Measurements from ENCODE around the gene ZBED4. TPM values are rescaled to one million over a fixed set of nuclear protein-coding genes. Genes with fewer than 3 reads are reported as not detected.

The ZBED4 gene
- total RNA-seq, 2 donors from 2014 or later: 7.3 to 8.5 TPM

DNA sequence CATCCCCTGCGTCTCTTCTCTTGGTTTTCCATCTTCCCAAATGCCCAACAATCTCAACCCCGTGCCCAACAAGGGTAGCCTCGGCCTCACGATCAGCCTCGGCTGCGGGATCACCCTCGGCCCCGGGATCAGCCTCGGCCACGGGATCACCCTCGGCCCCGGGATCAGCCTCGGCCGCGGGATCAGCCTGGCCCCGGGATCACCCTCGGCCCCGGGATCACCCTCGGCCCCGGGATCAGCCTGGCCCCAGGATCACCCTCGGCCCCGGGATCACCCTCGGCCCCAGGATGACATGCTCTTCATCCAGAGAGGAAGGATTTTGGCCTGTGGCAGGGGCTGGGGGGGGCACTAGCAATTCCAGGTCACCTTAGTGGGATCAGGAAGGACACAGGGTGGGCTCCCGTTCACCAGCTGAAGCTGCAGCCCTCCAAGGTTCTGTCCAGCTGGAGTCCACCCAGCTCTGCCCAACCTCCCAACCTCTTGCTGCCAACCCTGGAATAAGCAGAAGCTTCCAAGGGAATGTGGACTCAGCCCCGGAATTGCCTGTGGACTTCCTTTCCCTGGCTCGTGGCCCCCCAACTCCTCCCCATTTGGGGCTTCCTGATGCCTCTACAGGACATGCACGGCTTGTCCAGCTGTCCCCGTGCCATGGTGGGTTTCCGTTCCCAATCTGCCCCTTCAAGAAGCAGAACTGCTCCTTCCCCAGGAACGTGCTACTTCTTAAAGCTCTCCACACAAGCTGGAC, 58.4 kb downstream of the ZBED4 start:
- DNase-seq (ENCODE audit: low spot score): no peak
- intact Hi-C loops (cut with DNase I): no loop called here

DNA sequence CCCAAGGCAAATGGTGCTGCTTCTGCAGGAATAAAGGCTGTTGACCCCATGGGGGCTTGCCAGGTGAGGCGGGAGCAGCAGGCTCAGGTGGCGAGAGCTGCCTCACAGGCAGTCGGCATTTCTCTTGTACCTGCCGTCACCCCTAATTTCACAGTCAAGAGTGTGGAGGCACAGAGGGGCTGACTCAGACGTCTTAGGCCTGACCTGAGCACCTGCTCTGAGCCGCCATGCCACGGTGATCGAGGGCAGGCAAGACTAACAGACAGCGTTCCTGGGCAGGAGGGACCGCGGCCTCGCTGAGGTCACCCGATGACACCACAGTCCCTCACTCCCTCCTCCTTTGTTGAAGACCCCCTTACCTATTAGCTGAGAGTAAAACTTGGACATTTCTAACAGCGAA, 59.4 kb downstream of the ZBED4 start:
- DNase-seq (ENCODE audit: low spot score): no peak
- intact Hi-C loops (cut with DNase I): no loop called here

DNA sequence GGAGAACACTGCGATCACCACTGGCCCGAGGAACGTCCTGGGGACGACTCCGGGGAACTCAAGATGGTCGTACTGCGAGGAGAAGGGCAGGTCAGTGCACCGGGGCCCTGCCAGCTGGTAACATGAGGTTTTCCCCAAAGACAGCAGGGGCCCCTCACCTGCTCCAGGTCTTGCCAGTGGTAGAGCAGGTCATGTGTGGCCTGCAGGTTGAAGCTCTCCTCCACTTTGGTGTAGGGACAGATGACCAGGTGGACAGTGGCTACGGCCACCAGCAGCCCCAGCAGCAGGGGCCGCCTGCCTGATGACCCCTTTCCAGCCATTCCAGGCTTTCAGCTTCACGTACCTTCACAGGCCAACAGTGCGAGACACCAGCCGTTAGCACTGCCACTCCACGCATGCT, 59.8 kb downstream of the ZBED4 start:
- intact Hi-C loops (cut with DNase I): no loop called here
- DNase-seq (ENCODE audit: low spot score): no peak

DNA sequence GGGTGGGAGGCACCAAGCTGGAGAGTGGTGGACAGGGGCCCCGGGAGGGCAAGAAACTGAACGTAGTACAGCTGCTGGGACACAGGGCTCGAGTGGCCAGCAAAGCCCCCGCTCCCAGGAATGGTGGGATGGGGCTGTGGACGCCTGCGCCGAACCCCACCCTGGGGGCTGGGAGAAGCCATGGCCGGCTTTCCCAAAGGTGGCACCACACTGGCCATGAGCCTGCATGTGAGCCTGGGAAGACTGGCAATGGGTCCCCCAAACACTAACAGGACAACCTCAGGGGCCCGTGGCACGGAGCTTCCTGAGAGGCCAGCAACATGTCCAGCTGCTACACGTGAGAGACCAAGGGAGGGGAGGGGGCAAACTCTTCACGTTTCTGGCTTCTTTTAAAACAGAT, 60.6 kb downstream of the ZBED4 start:
- intact Hi-C loops (cut with DNase I): no loop called here

DNA sequence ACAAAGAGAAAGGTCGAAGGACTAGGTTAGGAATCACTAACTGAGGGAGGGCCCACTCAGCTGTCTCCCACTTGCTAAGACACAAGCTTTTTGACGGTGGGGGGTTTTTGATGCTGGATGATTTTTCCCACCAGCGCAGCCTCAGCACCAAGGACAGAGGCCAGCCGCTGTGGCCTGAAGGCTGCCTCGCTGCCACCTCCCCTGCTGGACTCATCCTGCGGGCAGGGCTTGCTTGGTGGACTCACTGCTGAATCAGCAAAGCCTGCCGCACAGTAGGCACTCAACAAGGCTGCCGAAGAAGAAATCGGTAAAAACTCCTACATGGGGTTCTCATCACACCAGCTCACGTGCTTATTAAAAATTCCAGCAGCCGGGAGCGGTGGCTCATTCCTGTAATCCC, 62.0 kb downstream of the ZBED4 start:
- intact Hi-C loops (cut with DNase I): no loop called here
- DNase-seq (ENCODE audit: low spot score): no peak

More for the DNA sequence above, 60.6 kb downstream of the ZBED4 start:
- no peak for DNase-seq (ENCODE audit: low spot score)

DNA sequence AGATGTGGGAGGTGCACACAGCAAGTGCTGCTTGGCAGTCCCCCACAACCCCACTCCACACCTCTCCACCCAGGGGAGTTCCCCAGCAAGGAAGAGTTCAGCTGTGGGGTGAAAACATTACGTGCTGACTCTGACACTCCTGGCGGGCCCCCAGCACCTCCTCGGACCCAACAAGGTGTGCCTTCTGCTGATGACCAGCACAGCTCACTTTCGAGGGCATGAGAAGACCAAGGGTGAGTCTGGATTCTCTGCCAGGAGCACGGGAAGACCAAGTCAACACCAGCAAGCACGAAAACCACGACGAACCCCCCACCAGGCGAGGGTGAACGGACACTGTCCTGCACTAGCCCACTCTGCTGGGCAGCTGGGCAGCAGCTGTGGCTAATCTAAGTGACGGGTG, 63.2 kb downstream of the ZBED4 start:
- intact Hi-C loops (cut with DNase I): no loop called here
- no peak for DNase-seq (ENCODE audit: low spot score)

DNA sequence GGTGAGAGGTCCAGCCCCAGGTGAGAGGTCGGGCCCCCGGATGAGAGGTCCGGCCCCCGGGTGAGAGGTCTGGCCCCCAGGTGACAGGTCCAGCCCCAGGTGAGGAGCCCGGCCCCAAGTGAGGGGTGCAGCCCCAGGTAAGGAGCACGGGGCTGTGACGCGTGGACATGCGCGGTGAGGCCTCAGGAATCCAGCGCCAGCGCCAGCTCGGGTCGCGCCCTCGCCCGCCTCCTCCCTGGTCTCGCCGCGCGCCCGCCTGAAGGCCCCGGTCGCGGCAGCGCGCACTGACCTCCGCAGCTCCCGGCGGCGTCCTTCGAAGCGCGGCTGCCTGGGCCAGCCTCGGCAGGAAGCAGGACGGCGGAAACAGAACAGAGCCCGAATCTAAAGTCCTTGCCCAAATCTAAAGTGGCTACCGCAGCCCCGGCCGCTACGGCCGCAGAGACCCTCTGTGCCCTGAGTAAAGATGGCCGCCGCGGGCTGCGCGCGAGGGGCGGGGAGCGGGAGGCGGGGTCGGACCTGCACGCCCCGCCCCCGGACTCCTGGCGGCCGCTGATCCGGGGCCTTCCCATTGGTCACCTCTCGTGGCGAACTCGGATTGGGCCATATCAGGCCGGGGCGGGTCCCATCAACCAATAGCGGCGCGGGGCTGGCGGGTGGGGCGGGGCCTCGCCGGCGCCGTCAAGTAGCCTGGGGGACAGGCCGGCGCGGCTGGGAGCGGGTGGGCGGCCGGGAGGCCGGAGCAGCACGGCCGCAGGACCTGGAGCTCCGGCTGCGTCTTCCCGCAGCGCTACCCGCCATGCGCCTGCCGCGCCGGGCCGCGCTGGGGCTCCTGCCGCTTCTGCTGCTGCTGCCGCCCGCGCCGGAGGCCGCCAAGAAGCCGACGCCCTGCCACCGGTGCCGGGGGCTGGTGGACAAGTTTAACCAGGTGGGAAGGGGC, 64.6 kb downstream of the ZBED4 start, which contains the start of the genes ALG12 and CRELD2:
Gene ALG12 (minus strand): TSS at position 465 of the 937 bp plus-strand sequence. CDS start 4,673 bp downstream, outside the sequence.
Gene CRELD2 (plus strand): TSS at position 661 of the 937 bp plus-strand sequence. CDS start 136 bp downstream, at position 797.
- intact Hi-C loops (cut with DNase I): no loop called here
- peak; percentile 99 for DNase-seq (ENCODE audit: low spot score)

DNA sequence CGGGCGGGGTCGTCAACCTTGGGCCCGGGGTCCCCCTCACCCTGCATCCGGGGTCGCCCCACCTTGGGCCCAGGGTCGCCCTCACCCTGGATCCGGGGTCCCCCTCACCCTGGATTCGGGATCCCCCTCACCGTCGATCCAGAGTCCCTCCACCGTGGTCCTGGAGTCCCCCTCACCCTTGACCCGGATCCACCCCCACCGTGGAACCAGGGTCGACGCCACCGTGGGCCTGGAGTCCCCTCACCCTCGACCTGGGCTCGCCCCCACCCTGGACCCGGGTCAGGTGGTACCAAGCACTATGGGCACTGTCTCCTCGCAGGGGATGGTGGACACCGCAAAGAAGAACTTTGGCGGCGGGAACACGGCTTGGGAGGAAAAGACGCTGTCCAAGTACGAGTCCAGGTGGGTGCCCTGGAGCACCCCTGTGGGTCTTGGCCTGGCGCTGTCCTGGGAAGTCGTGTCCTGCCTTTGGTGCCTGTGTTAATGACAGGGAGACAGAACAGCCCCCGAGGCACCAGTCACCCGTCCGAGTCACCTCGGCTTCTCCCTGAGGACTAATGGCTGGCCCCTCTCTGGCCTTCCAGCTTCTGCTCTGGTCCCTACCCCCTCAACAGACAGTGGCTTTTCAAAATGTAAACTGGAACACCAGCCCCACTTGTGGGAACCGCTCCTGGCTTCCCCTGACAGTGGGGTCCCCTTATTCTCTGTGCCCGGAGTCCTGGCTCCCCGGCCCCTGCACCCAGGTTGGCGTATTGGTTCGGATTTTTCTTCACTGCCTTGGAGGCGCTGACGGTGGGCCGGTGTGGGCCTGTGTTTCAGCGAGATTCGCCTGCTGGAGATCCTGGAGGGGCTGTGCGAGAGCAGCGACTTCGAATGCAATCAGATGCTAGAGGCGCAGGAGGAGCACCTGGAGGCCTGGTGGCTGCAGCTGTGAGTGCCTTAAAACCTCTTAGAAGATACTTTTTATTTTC, 65.6 kb downstream of the ZBED4 start:
- no peak for DNase-seq (ENCODE audit: low spot score)
- intact Hi-C loops (cut with DNase I): no loop called here

DNA sequence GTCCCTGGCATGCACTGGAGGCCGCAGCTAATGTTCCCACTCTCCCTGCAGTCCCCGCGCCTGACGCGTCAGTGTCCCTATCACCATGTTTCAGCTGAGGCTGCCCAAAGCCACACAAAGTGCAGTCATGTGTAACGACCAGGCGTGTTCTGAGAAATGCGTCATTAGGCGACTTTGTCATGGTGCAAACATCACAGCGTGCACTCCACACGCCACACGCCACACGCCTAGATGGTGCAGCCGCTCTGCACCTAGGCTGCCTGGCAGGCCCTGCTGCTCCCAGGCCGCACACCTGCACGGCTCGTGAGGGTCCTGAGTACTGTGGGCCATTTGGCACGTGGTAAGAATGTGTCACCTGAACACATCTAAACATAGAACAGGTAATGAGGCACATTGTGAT, 67.2 kb downstream of the ZBED4 start:
- intact Hi-C loops (cut with DNase I): no loop called here
- no peak for DNase-seq (ENCODE audit: low spot score)

DNA sequence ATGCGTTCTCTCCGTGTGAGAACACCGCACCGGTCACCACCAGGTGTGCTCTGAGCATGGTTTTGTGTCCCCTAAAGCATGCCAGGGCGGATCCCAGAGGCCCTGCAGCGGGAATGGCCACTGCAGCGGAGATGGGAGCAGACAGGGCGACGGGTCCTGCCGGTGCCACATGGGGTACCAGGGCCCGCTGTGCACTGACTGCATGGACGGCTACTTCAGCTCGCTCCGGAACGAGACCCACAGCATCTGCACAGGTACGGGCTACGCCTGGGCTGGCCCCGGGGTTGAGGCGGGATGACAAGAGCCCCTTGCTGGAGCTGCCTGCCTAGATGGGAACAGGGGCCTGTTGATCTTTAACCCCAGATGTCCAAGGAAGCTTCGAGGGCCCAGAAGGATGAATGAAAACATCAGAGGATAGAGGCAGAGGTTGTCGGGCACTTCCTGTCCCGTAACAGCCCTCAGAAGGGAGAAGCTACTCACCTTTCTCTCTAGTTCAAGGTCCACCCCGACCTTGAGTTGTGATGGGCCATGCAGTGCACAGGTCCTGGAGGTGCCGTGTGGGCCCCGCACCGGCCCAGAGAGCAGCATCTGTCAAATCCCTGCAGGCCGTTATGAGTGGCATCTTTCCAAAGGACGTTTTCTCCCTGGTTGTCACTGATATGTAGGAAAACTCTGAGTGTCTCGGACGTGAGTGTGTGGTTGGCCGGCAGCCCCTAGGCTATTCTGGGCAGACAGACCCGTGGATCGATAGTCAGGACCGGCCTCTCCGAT, 68.0 kb downstream of the ZBED4 start:
- no peak for DNase-seq (ENCODE audit: low spot score)
- intact Hi-C loops (cut with DNase I): no loop called here

DNA sequence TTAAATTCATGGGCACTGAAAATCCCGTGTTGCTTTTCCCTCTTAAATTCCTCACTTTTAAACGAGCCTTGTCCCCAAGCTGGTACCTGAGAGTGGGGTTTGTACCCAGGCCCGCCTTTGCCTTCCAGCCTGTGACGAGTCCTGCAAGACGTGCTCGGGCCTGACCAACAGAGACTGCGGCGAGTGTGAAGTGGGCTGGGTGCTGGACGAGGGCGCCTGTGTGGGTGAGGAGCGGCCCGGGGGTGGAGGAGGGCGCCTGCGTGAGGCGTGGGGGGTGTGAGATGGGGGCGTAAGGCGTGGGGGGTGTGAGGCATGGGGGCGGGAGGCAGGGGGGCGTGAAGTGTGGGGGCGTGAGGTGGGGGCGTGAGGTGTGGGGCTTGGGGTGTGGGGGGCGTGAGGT, 68.8 kb downstream of the ZBED4 start:
- intact Hi-C loops (cut with DNase I): no loop called here
- DNase-seq (ENCODE audit: low spot score): no peak

DNA sequence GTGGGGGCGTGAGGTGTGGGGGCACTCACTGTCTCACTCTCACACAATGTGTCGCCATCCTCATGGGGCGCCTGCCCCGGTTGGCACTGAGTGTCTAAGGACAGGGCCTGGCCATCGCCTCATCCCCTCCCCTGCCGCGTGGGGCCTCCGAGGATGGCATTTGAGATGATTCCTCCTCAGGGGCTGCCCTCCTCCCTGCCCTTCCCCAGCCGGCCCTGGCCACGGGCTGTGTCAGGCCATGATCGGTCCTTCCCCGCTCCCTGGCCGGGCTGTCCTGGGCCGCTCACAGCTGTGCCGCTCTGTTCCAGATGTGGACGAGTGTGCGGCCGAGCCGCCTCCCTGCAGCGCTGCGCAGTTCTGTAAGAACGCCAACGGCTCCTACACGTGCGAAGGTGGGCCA, 69.3 kb downstream of the ZBED4 start:
- DNase-seq (ENCODE audit: low spot score): no peak
- intact Hi-C loops (cut with DNase I): no loop called here

DNA sequence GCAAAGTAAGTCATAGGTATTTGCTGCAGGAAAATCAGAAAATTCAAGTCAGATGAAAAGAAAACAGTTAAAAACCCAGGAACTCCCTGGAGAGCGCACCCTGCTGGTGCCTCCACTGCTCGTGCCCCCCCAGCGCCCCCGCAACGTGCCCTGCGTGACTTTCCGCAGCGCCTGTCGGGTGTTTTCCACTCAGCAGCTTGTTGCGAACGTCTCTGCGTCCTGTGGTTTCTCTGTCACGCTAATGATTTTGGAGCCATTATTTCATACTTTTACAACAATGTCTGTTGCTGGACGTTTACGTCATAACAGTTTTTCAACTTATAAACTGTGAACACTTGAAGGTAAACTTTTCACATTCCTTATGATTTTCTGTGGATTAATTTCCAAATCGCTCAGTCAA, 69.8 kb downstream of the ZBED4 start:
- intact Hi-C loops (cut with DNase I): no loop called here
- no peak for DNase-seq (ENCODE audit: low spot score)

DNA sequence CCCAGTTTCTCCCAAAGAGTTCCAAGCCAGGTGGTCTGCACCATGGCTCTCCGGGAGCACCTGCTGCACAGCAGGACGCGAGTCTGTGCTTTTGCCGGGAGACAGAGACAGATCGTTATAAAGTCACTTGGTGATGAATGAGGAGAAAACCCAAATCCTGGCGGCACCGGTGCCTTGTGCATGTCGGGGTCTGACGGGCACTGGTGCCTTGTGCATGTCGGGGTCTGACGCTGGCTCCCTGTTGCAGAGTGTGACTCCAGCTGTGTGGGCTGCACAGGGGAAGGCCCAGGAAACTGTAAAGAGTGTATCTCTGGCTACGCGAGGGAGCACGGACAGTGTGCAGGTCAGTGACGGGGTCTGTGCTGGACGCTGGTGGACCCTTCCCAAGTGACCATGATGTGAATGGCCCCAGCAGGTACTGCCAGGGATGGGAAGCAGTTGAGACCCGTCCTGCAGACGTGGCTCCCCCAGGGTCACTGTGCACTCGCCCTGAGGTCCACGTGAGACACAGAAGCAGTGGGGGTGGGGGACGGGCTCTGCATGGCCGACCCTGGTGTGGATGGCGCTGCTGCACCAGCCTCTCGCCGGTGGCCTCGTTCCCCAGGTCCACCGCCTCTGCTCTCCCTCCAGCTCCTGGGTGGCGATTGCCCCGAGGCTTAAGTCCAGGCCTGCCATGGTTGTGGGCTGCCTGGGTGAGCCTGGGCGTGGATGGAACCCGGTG, 70.6 kb downstream of the ZBED4 start:
- no peak for DNase-seq (ENCODE audit: low spot score)
- intact Hi-C loops (cut with DNase I): no loop called here

DNA sequence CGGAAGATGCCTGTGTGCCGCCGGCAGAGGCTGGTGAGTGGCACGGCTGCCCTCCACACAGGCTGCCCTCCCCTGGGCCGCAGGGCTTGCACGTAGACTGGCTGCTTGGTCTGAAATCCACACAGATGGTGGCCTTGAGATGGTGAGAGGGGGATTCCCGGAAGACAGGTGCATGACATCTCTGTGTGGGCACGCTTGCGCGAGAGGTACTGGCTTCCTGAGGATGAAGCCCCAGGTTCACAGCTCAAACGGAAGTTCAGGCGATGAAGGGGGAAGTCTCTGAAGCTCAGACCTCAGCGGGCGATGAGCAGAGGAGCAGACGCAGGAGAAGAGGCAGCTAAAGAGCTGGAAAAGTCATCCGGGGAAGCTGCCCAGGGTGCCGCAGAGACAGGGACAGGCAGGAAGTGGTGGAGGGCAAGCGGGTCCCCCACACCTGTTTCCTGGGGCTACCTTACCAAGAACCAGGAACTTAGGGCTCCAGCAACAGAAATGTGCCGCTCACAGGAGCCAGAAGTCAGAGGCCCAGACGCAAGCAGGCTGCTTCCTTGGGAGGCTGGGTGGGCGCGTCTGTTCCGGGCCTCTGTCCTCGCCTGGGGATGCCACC, 72.0 kb downstream of the ZBED4 start:
- intact Hi-C loops (cut with DNase I): loop anchor here in 1 of 2 donors (2.0 kb wide), 1 partner anchor 105 kb away; no protein-coding TSS in a partner anchor
- no peak for DNase-seq (ENCODE audit: low spot score)

DNA sequence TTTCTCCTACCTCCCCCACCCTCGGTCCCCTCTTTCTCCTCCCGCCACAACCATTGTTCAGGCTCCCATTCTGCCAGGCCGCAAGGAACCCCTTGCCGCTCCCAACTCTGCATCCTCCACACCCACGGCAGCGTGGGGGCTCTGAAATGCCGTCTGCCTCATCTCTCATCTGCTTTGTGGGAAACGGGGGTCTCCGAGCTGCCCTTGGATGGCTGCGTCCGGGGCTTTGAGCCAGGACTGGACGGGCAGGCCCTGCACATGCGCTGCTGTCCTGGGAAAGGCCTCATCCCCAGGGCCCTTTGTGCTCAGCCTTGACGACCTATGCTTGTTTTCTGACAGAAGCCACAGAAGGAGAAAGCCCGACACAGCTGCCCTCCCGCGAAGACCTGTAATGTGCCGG, 73.3 kb downstream of the ZBED4 start:
- intact Hi-C loops (cut with DNase I): loop anchor here in 1 of 2 donors (2.0 kb wide), 1 partner anchor 104 kb away; no protein-coding TSS in a partner anchor
- DNase-seq (ENCODE audit: low spot score): no peak

DNA sequence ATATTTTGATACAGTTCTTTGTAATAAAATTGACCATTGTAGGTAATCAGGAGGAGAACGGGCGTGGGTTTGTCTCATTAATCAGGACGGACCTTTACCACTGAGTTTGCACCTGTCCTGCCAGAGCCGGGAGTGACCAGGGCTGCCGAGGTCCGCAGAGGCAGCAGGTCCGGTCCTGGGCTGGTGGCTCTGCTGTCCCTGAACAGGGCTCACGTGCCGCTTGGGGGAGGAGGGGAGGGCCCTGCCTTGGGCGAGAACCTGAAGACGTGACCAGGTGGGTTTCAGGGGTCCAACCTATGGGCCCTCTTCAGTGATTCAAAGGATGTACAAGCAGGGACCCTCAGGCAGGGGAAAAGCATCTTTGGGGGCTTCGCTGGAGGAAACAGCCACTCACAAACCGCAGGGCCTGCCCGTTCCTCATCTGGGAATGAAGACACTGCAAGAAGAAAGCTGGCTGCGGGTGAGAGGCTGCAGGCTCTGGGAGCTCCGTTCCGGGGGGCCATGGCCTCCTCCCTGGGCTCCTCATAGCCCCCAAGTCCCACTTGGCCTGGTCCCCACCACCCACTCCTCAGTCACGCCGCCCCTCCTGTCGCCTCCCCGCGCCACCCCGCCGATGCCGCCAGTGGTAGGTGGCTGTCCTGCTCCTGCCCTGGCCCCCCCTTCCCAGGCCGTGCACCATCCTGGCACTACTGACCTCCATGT, 74.0 kb downstream of the ZBED4 start:
- intact Hi-C loops (cut with DNase I): loop anchor here (2.0 kb wide), 1 partner anchor 103 kb away; no protein-coding TSS in a partner anchor
- DNase-seq (ENCODE audit: low spot score): no peak
